ENCODE results near the gene NDUFV1.
"Not testable (repeated sequence)": the region's sequence is repeated elsewhere in the genome, so short reads cannot be mapped to it uniquely, and the experiment has no call there.

NDUFV1 gene

GRCh38 chr11:67618901-67619659 is 12.3 kb downstream of the NDUFV1 start:
- not testable (repeated sequence) for DNase-seq

DNA sequence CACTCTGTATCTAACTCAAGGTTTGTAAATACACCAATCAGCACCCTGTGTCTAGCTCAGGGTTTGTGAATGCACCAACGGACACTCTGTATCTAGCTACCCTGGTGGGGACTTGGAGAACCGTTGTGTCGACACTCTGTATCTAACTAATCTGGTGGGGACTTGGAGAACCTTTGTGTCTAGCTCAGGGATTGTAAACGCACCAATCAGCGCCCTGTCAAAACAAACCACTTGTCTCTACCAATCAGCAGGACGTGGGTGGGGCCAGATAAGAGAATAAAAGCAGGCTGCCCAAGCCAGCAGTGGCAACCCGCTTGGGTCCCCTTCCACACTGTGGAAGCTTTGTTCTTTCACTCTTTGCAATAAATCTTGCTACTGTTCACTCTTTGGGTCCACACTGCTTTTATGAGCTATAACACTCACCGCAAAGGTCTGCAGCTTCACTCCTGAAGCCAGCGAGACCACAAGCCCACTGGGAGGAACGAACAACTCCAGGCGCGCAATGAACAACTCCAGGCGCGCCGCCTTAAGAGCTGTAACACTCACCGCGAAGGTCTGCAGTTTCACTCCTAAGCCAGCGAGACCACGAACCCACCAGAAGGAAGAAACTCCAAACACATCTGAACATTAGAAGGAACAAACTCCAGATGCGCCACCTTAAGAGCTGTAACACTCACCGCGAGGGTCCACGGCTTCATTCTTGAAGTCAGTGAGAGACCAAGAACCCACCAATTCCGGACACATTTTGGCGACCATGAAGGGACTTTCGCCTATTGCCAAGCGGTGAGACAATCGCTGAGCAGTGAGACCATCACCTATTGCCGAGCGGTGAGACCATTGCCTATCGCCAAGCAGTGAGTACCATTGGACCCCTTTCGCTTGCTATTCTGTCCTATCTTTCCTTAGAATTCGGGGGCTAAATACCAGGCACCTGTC is 13.2 kb downstream of the NDUFV1 start:
- peaks cover 14% of the 10 kb centered on the region for H3K4me1 ChIP-seq (ENCODE audit: control insufficient read depth, low read depth, low read length)
- not testable (repeated sequence) for H3K79me2 ChIP-seq (ENCODE audit: control insufficient read depth, insufficient read depth, low read length); H2BK120ac ChIP-seq (ENCODE audit: low read depth, low read length); H2BK15ac ChIP-seq (replicated peaks; ENCODE audit: low read depth); H2AK5ac ChIP-seq (ENCODE audit: low read length); H4K5ac ChIP-seq (ENCODE audit: low read length); H3K23ac ChIP-seq (ENCODE audit: low read length); H3K18ac ChIP-seq (ENCODE audit: low read length); H3K4ac ChIP-seq (ENCODE audit: low read depth, low read length); H3K27ac ChIP-seq (ENCODE audit: low read depth, low read length); H3K27me3 ChIP-seq (ENCODE audit: insufficient read depth, low read length, poor library complexity); H2BK5ac ChIP-seq (ENCODE audit: low read length); H4K8ac ChIP-seq (ENCODE audit: low read depth, low read length); H3K36me3 ChIP-seq (ENCODE audit: control insufficient read depth, insufficient read depth, low read length); H3K79me1 ChIP-seq (ENCODE audit: low read length)
- peak overlapping the region; percentile 79 for H3K9ac ChIP-seq (ENCODE audit: low read length)
- peak; percentile 95 for DNase-seq
- no CpG with 5 or more reads among the region's 33 CpGs for WGBS (ENCODE audit: extremely low coverage, insufficient coverage, low lambda C conversion rate)
- peak overlapping the region; percentile 82 for H3K56ac ChIP-seq (ENCODE audit: low read length)
- peak overlapping the region; percentile 72 for H3K4me3 ChIP-seq (ENCODE audit: low read length)
- H3K4me2 ChIP-seq (ENCODE audit: low read length) = peak overlapping the region; percentile 10

More at GRCh38 chr11:67618901-67619659, 12.3 kb downstream of the NDUFV1 start:
- H3K9ac ChIP-seq (ENCODE audit: low read length); H3K23ac ChIP-seq (ENCODE audit: low read length); H3K4me2 ChIP-seq (ENCODE audit: low read length); H4K8ac ChIP-seq (ENCODE audit: low read depth, low read length); H2AK5ac ChIP-seq (ENCODE audit: low read length); H3K4me3 ChIP-seq (ENCODE audit: low read length); H2BK120ac ChIP-seq (ENCODE audit: low read depth, low read length); H3K79me2 ChIP-seq (ENCODE audit: control insufficient read depth, insufficient read depth, low read length); H4K5ac ChIP-seq (ENCODE audit: low read length); H3K27ac ChIP-seq (ENCODE audit: low read depth, low read length); H2BK5ac ChIP-seq (ENCODE audit: low read length); H3K18ac ChIP-seq (ENCODE audit: low read length); H3K4ac ChIP-seq (ENCODE audit: low read depth, low read length); H3K36me3 ChIP-seq (ENCODE audit: control insufficient read depth, insufficient read depth, low read length); H3K79me1 ChIP-seq (ENCODE audit: low read length); H3K27me3 ChIP-seq (ENCODE audit: insufficient read depth, low read length, poor library complexity); H2BK15ac ChIP-seq (replicated peaks; ENCODE audit: low read depth); H3K56ac ChIP-seq (ENCODE audit: low read length): not testable (repeated sequence)
- H3K4me1 ChIP-seq (ENCODE audit: control insufficient read depth, low read depth, low read length) = peaks cover 18% of the 10 kb centered on the region
- WGBS (ENCODE audit: extremely low coverage, insufficient coverage, low lambda C conversion rate) = no CpG with 5 or more reads among the region's 40 CpGs

DNA sequence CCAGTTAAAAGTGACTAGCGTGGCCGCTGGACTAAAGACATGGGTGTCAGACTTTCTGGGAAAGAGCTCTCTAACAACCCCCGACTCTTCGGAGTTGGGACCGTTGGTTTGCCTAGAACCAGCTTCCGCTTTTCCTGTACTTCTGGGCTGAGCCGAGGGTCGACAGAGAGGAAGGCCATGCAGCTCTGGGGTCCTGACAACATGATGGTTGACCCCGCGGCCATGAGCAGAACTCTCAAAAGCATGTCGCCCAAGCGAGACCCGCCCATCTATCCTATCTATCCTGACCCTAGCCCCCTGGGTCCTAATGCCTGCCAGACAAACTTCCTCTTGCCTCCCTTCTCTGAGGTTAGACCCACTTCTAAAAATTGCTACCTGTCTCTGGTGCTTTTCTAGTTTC is 13.9 kb downstream of the NDUFV1 start:
- not testable (repeated sequence) for H3K4ac ChIP-seq (ENCODE audit: low read depth, low read length); H3K79me2 ChIP-seq (ENCODE audit: control insufficient read depth, insufficient read depth, low read length); H3K18ac ChIP-seq (ENCODE audit: low read length); H2BK120ac ChIP-seq (ENCODE audit: low read depth, low read length); H2BK15ac ChIP-seq (replicated peaks; ENCODE audit: low read depth); H4K8ac ChIP-seq (ENCODE audit: low read depth, low read length); H3K23ac ChIP-seq (ENCODE audit: low read length); H2AK5ac ChIP-seq (ENCODE audit: low read length); H3K4me2 ChIP-seq (ENCODE audit: low read length); H3K27me3 ChIP-seq (ENCODE audit: insufficient read depth, low read length, poor library complexity); H3K36me3 ChIP-seq (ENCODE audit: control insufficient read depth, insufficient read depth, low read length); H2BK5ac ChIP-seq (ENCODE audit: low read length); H3K79me1 ChIP-seq (ENCODE audit: low read length); H4K5ac ChIP-seq (ENCODE audit: low read length)
- Histone ChIP-seq H3K4me3 (ENCODE audit: low read length) (peak overlapping the region; percentile 72), H3K56ac (ENCODE audit: low read length) (peak overlapping the region; percentile 82), H3K4me1 (ENCODE audit: control insufficient read depth, low read depth, low read length) (peaks cover 13% of the 10 kb centered on the region), H3K27ac (ENCODE audit: low read depth, low read length) (peak overlapping the region; percentile 31), H3K9ac (ENCODE audit: low read length) (peak overlapping the region; percentile 79)
- WGBS (ENCODE audit: extremely low coverage, insufficient coverage, low lambda C conversion rate) = no CpG with 5 or more reads among the region's 13 CpGs
- DNase-seq = peak; percentile 87

DNA sequence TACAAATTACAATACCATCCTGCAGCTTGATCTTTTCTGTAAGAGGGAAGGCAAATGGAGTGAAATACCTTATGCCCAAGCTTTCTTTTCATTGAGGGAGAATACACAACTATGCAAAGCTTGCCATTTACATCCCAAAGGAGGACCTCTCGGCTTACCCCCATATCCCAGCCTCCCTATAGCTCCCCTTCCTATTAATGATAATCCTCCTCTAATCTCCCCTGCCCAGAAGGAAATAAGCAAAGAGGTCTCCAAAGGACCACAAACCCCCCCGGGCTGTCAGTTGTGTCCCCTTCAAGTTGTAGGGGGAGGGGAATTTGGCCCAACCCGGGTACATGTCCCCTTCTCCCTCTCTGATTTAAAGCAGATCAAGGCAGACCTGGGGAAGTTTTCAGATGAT is 15.2 kb downstream of the NDUFV1 start:
- not testable (repeated sequence) for H3K79me2 ChIP-seq (ENCODE audit: control insufficient read depth, insufficient read depth, low read length); H3K27me3 ChIP-seq (ENCODE audit: insufficient read depth, low read length, poor library complexity); H3K27ac ChIP-seq (ENCODE audit: low read depth, low read length); H3K4ac ChIP-seq (ENCODE audit: low read depth, low read length); H4K5ac ChIP-seq (ENCODE audit: low read length); H3K56ac ChIP-seq (ENCODE audit: low read length); H3K23ac ChIP-seq (ENCODE audit: low read length); H3K4me1 ChIP-seq (ENCODE audit: control insufficient read depth, low read depth, low read length); H2BK15ac ChIP-seq (replicated peaks; ENCODE audit: low read depth); H3K79me1 ChIP-seq (ENCODE audit: low read length); H2BK120ac ChIP-seq (ENCODE audit: low read depth, low read length); H2BK5ac ChIP-seq (ENCODE audit: low read length); H3K36me3 ChIP-seq (ENCODE audit: control insufficient read depth, insufficient read depth, low read length); H4K8ac ChIP-seq (ENCODE audit: low read depth, low read length); H2AK5ac ChIP-seq (ENCODE audit: low read length); H3K18ac ChIP-seq (ENCODE audit: low read length); H3K4me2 ChIP-seq (ENCODE audit: low read length)
- Histone ChIP-seq H3K9ac (ENCODE audit: low read length) (peak overlapping the region; percentile 53), H3K4me3 (ENCODE audit: low read length) (peak overlapping the region; percentile 14)
- WGBS (ENCODE audit: extremely low coverage, insufficient coverage, low lambda C conversion rate) = no CpG with 5 or more reads among the region's 3 CpGs
- peak; percentile 24 for DNase-seq

GRCh38 chr11:67622905-67623304 is 16.2 kb downstream of the NDUFV1 start:
- H3K79me2 ChIP-seq (ENCODE audit: control insufficient read depth, insufficient read depth, low read length); H3K27me3 ChIP-seq (ENCODE audit: insufficient read depth, low read length, poor library complexity); H3K4ac ChIP-seq (ENCODE audit: low read depth, low read length); H2BK15ac ChIP-seq (replicated peaks; ENCODE audit: low read depth); H3K56ac ChIP-seq (ENCODE audit: low read length); H3K36me3 ChIP-seq (ENCODE audit: control insufficient read depth, insufficient read depth, low read length); H2BK120ac ChIP-seq (ENCODE audit: low read depth, low read length); H2AK5ac ChIP-seq (ENCODE audit: low read length); H3K27ac ChIP-seq (ENCODE audit: low read depth, low read length); H4K5ac ChIP-seq (ENCODE audit: low read length); H3K4me3 ChIP-seq (ENCODE audit: low read length); H2BK5ac ChIP-seq (ENCODE audit: low read length); H3K4me2 ChIP-seq (ENCODE audit: low read length); H4K8ac ChIP-seq (ENCODE audit: low read depth, low read length); H3K9ac ChIP-seq (ENCODE audit: low read length); H3K4me1 ChIP-seq (ENCODE audit: control insufficient read depth, low read depth, low read length); H3K79me1 ChIP-seq (ENCODE audit: low read length); H3K18ac ChIP-seq (ENCODE audit: low read length); H3K23ac ChIP-seq (ENCODE audit: low read length): not testable (repeated sequence)
- no CpG with 5 or more reads among the region's 7 CpGs for WGBS (ENCODE audit: extremely low coverage, insufficient coverage, low lambda C conversion rate)
- peak; percentile 30 for DNase-seq
